ENCODE measurements around the gene BYSL.

Gene BYSL

GRCh38 chr6:41935193-41935574 is 13.9 kb downstream of the BYSL start:
- Histone ChIP-seq H3K9ac (ENCODE audit: low read depth in 1 of 2, low read length in 2 of 2) (no peak overlapping the region), H3K4me3 (ENCODE audit: low read depth in 1 of 2, low read length in 2 of 2) (no peak overlapping the region), H3K27me3 (ENCODE audit: control insufficient read depth in 1 of 2, insufficient read depth in 2 of 2, low read length in 2 of 2) (no peaks in the 10 kb centered on the region), H3K27ac (ENCODE audit: low read depth, low read length) (no peak overlapping the region), H3K36me3 (ENCODE audit: control insufficient read depth in 1 of 2, insufficient read depth in 2 of 2, low read length in 2 of 2) (peaks cover 36 to 72% of the 10 kb centered on the region in 2 donors), H3K4me1 (ENCODE audit: control insufficient read depth in 1 of 2, insufficient read depth in 2 of 2, low read length in 2 of 2) (peaks cover 40 to 54% of the 10 kb centered on the region in 2 donors), H3K9me3 (ENCODE audit: control insufficient read depth in 1 of 2, low read length in 2 of 2) (no peaks in the 10 kb centered on the region)

GRCh38 chr6:41935685-41936072 is 14.4 kb downstream of the BYSL start:
- Histone ChIP-seq H3K36me3 (ENCODE audit: control insufficient read depth in 1 of 2, insufficient read depth in 2 of 2, low read length in 2 of 2) (peaks cover 31 to 67% of the 10 kb centered on the region in 2 donors), H3K4me1 (ENCODE audit: control insufficient read depth in 1 of 2, insufficient read depth in 2 of 2, low read length in 2 of 2) (peaks cover 43 to 59% of the 10 kb centered on the region in 2 donors), H3K27me3 (ENCODE audit: control insufficient read depth in 1 of 2, insufficient read depth in 2 of 2, low read length in 2 of 2) (no peaks in the 10 kb centered on the region), H3K9ac (ENCODE audit: low read depth in 1 of 2, low read length in 2 of 2) (no peak overlapping the region), H3K27ac (ENCODE audit: low read depth, low read length) (no peak overlapping the region), H3K9me3 (ENCODE audit: control insufficient read depth in 1 of 2, low read length in 2 of 2) (no peaks in the 10 kb centered on the region), H3K4me3 (ENCODE audit: low read depth in 1 of 2, low read length in 2 of 2) (no peak overlapping the region)

- Histone ChIP-seq H3K9me3 (ENCODE audit: control insufficient read depth in 1 of 2, low read length in 2 of 2) (no peaks in the 10 kb centered on the region), H3K4me3 (ENCODE audit: low read depth in 1 of 2, low read length in 2 of 2) (peak overlapping the region in 1 of 2 donors; percentile 13), H3K4me1 (ENCODE audit: control insufficient read depth in 1 of 2, insufficient read depth in 2 of 2, low read length in 2 of 2) (peaks cover 43 to 60% of the 10 kb centered on the region in 2 donors), H3K9ac (ENCODE audit: low read depth in 1 of 2, low read length in 2 of 2) (no peak overlapping the region), H3K27ac (ENCODE audit: low read depth, low read length) (no peak overlapping the region), H3K36me3 (ENCODE audit: control insufficient read depth in 1 of 2, insufficient read depth in 2 of 2, low read length in 2 of 2) (peaks cover 30 to 61% of the 10 kb centered on the region in 2 donors), H3K27me3 (ENCODE audit: control insufficient read depth in 1 of 2, insufficient read depth in 2 of 2, low read length in 2 of 2) (no peaks in the 10 kb centered on the region)
Measured at GRCh38 chr6:41936073-41936837, 15.0 kb downstream of the BYSL start.

- no peak overlapping the region for H3K27ac ChIP-seq (ENCODE audit: low read depth, low read length)
- peaks cover 19 to 49% of the 10 kb centered on the region in 2 donors for H3K36me3 ChIP-seq (ENCODE audit: control insufficient read depth in 1 of 2, insufficient read depth in 2 of 2, low read length in 2 of 2)
- peak overlapping the region in 1 of 2 donors; percentile 93 for H3K4me3 ChIP-seq (ENCODE audit: low read depth in 1 of 2, low read length in 2 of 2)
- peaks cover 48 to 65% of the 10 kb centered on the region in 2 donors for H3K4me1 ChIP-seq (ENCODE audit: control insufficient read depth in 1 of 2, insufficient read depth in 2 of 2, low read length in 2 of 2)
- no peak overlapping the region for H3K9ac ChIP-seq (ENCODE audit: low read depth in 1 of 2, low read length in 2 of 2)
- H3K27me3 ChIP-seq (ENCODE audit: control insufficient read depth in 1 of 2, insufficient read depth in 2 of 2, low read length in 2 of 2) = no peaks in the 10 kb centered on the region
- no peaks in the 10 kb centered on the region for H3K9me3 ChIP-seq (ENCODE audit: control insufficient read depth in 1 of 2, low read length in 2 of 2)
Measured at GRCh38 chr6:41937472-41937860, 16.2 kb downstream of the BYSL start.

- Histone ChIP-seq H3K4me3 (ENCODE audit: low read depth in 1 of 2, low read length in 2 of 2) (peak overlapping the region; percentile 40 to 93), H3K36me3 (ENCODE audit: control insufficient read depth in 1 of 2, insufficient read depth in 2 of 2, low read length in 2 of 2) (peaks cover 14 to 44% of the 10 kb centered on the region in 2 donors), H3K27me3 (ENCODE audit: control insufficient read depth in 1 of 2, insufficient read depth in 2 of 2, low read length in 2 of 2) (no peaks in the 10 kb centered on the region), H3K9me3 (ENCODE audit: control insufficient read depth in 1 of 2, low read length in 2 of 2) (no peaks in the 10 kb centered on the region), H3K9ac (ENCODE audit: low read depth in 1 of 2, low read length in 2 of 2) (no peak overlapping the region), H3K27ac (ENCODE audit: low read depth, low read length) (no peak overlapping the region), H3K4me1 (ENCODE audit: control insufficient read depth in 1 of 2, insufficient read depth in 2 of 2, low read length in 2 of 2) (peaks cover 50 to 67% of the 10 kb centered on the region in 2 donors)
Measured at GRCh38 chr6:41937861-41938574, 16.7 kb downstream of the BYSL start.

- Histone ChIP-seq H3K36me3 (ENCODE audit: control insufficient read depth in 1 of 2, insufficient read depth in 2 of 2, low read length in 2 of 2) (peaks cover 12 to 38% of the 10 kb centered on the region in 2 donors), H3K9ac (ENCODE audit: low read depth in 1 of 2, low read length in 2 of 2) (peak overlapping the region; percentile 31 to 95), H3K9me3 (ENCODE audit: control insufficient read depth in 1 of 2, low read length in 2 of 2) (no peaks in the 10 kb centered on the region), H3K4me3 (ENCODE audit: low read depth in 1 of 2, low read length in 2 of 2) (peak overlapping the region; percentile 93 to 95), H3K27ac (ENCODE audit: low read depth, low read length) (no peak overlapping the region), H3K27me3 (ENCODE audit: control insufficient read depth in 1 of 2, insufficient read depth in 2 of 2, low read length in 2 of 2) (no peaks in the 10 kb centered on the region), H3K4me1 (ENCODE audit: control insufficient read depth in 1 of 2, insufficient read depth in 2 of 2, low read length in 2 of 2) (peaks cover 50 to 67% of the 10 kb centered on the region in 2 donors)
Measured at GRCh38 chr6:41938590-41939175, 17.4 kb downstream of the BYSL start.

- peaks cover 50 to 67% of the 10 kb centered on the region in 2 donors for H3K4me1 ChIP-seq (ENCODE audit: control insufficient read depth in 1 of 2, insufficient read depth in 2 of 2, low read length in 2 of 2)
Measured at GRCh38 chr6:41939176-41939847, 18.0 kb downstream of the BYSL start.

GRCh38 chr6:41939848-41940758 is 18.8 kb downstream of the BYSL start:
- Histone ChIP-seq H3K36me3 (ENCODE audit: control insufficient read depth in 1 of 2, insufficient read depth in 2 of 2, low read length in 2 of 2) (peaks cover 5 to 24% of the 10 kb centered on the region in 2 donors), H3K4me1 (ENCODE audit: control insufficient read depth in 1 of 2, insufficient read depth in 2 of 2, low read length in 2 of 2) (peaks cover 50 to 61% of the 10 kb centered on the region in 2 donors), H3K9ac (ENCODE audit: low read depth in 1 of 2, low read length in 2 of 2) (peak overlapping the region; percentile 78 to 95), H3K27ac (ENCODE audit: low read depth, low read length) (peak overlapping the region; percentile 86), H3K9me3 (ENCODE audit: control insufficient read depth in 1 of 2, low read length in 2 of 2) (no peaks in the 10 kb centered on the region), H3K4me3 (ENCODE audit: low read depth in 1 of 2, low read length in 2 of 2) (peak overlapping the region; percentile 93 to 95), H3K27me3 (ENCODE audit: control insufficient read depth in 1 of 2, insufficient read depth in 2 of 2, low read length in 2 of 2) (no peaks in the 10 kb centered on the region)

More at GRCh38 chr6:41939176-41939847, 18.0 kb downstream of the BYSL start:
- Histone ChIP-seq H3K27me3 (ENCODE audit: control insufficient read depth in 1 of 2, insufficient read depth in 2 of 2, low read length in 2 of 2) (no peaks in the 10 kb centered on the region), H3K27ac (ENCODE audit: low read depth, low read length) (peak overlapping the region; percentile 26), H3K4me3 (ENCODE audit: low read depth in 1 of 2, low read length in 2 of 2) (peak overlapping the region; percentile 93 to 95), H3K36me3 (ENCODE audit: control insufficient read depth in 1 of 2, insufficient read depth in 2 of 2, low read length in 2 of 2) (peaks cover 10 to 32% of the 10 kb centered on the region in 2 donors), H3K9ac (ENCODE audit: low read depth in 1 of 2, low read length in 2 of 2) (peak overlapping the region; percentile 31 to 95), H3K9me3 (ENCODE audit: control insufficient read depth in 1 of 2, low read length in 2 of 2) (no peaks in the 10 kb centered on the region)

- H3K27ac ChIP-seq (ENCODE audit: low read depth, low read length) = peak overlapping the region; percentile 86
- no peaks in the 10 kb centered on the region for H3K27me3 ChIP-seq (ENCODE audit: control insufficient read depth in 1 of 2, insufficient read depth in 2 of 2, low read length in 2 of 2)
- peaks cover 5 to 17% of the 10 kb centered on the region in 2 donors for H3K36me3 ChIP-seq (ENCODE audit: control insufficient read depth in 1 of 2, insufficient read depth in 2 of 2, low read length in 2 of 2)
- peaks cover 50 to 55% of the 10 kb centered on the region in 2 donors for H3K4me1 ChIP-seq (ENCODE audit: control insufficient read depth in 1 of 2, insufficient read depth in 2 of 2, low read length in 2 of 2)
- peak overlapping the region; percentile 93 to 95 for H3K4me3 ChIP-seq (ENCODE audit: low read depth in 1 of 2, low read length in 2 of 2)
- peak overlapping the region; percentile 78 to 95 for H3K9ac ChIP-seq (ENCODE audit: low read depth in 1 of 2, low read length in 2 of 2)
- no peaks in the 10 kb centered on the region for H3K9me3 ChIP-seq (ENCODE audit: control insufficient read depth in 1 of 2, low read length in 2 of 2)
Measured at GRCh38 chr6:41940759-41941279, 19.5 kb downstream of the BYSL start.

Data from duodenal mucosa (tissue), 2 donors.